K562 (cell line): ENCODE measurements around the gene DOCK8. TPM values are rescaled to one million over a fixed set of nuclear protein-coding genes. Genes with fewer than 3 reads are reported as not detected.

Experiments
- ATAC-seq: fragments of 200-7000 bp; cut with Tn5 transposase; 3 replicates; pipeline ENCODE4 v1.9.1; 2020; ENCODE audit warnings: moderate library complexity
- BruUV-seq: library from RNA; stranded (reverse); fragments of 400-500 nt; replicated peaks from 2 replicates; lab custom pipeline; 2021; lab: Mats Ljungman, UMichigan
- CTCF ChIA-PET: fragments of 300-600 bp; formaldehyde crosslinking; extraction: SDS; loops from one replicate; lab custom pipeline; 2021; ENCODE audit warnings: low intra/inter-chr PET ratio; lab: Yijun Ruan, JAX
- POLR2A ChIA-PET: fragments of 300-600, 350-650 bp; sonication (Branson Sonifier 250); formaldehyde crosslinking; extraction: SDS; loops from one replicate; lab custom pipeline; 2021; ENCODE audit warnings: antibody characterized with exemption, inconsistent platforms; lab: Yijun Ruan, JAX
- DNase-seq, 4 experiments: peaks; one replicate each; pipeline versions ENCODE4 v3.0.0 to v3.0.0-alpha.2; 2011 to 2018; ENCODE audit warnings: low spot score in 3 of 4, mixed read lengths in 3 of 4; ENCODE audit errors: extremely low read depth in 1 of 4
- FAIRE-seq: peaks from 2 replicates; lab custom pipeline; 2011; peaks lifted over from hg19 to GRCh38; lab: Jason Lieb, UNC
- H2AFZ ChIP-seq: 2 replicates; pipeline ENCODE4 v1.6.0; 2011; ENCODE audit warnings: low read depth, low read length, control low read depth, inconsistent platforms
- H3K27ac ChIP-seq: fragments of 200-600 bp; 3 replicates; pipeline ENCODE4 v1.8.0; 2011; ENCODE audit warnings: low read depth, mild to moderate bottlenecking, control low read depth, inconsistent platforms, low read length, moderate library complexity, mixed read lengths; ENCODE audit errors: extremely low read depth
- H3K27me3 ChIP-seq, 2 experiments: fragments of 300-600 bp in 1 of 2; 2 replicates in 1 of 2; 3 replicates in 1 of 2; pipeline versions ENCODE4 v1.6.0 to v1.8.0; 2011; ENCODE audit warnings: inconsistent platforms in 2 of 2, low read length in 2 of 2, mild to moderate bottlenecking in 1 of 2, mixed read lengths in 1 of 2, moderate library complexity in 1 of 2; ENCODE audit not compliant: control insufficient read depth in 2 of 2, insufficient read depth in 2 of 2
- H3K36me3 ChIP-seq: fragments of 300-600 bp; 3 replicates; pipeline ENCODE4 v1.8.0; 2011; ENCODE audit warnings: mild to moderate bottlenecking, low read length, inconsistent platforms; ENCODE audit not compliant: control insufficient read depth, insufficient read depth
- H3K4me1 ChIP-seq, 2 experiments: fragments of 200-600 bp in 1 of 2; replicated peaks in 1 of 2; 2 replicates in 1 of 2; 3 replicates in 1 of 2; pipeline versions ENCODE4 v1.5.1 to v1.8.0; 2011; ENCODE audit warnings: inconsistent platforms in 2 of 2, low read length in 2 of 2, mild to moderate bottlenecking in 1 of 2, mixed read lengths in 1 of 2, moderate library complexity in 1 of 2; ENCODE audit not compliant: control insufficient read depth in 2 of 2, insufficient read depth in 2 of 2
- H3K4me2 ChIP-seq: 2 replicates; pipeline ENCODE4 v1.6.1; 2011; ENCODE audit warnings: low read length, control low read depth, inconsistent platforms, mixed read lengths; ENCODE audit not compliant: insufficient read depth
- H3K4me3 ChIP-seq: fragments of 200-600 bp; sonication (generic), shearing (Covaris generic); 2 replicates; pipeline ENCODE4 v1.5.1; 2016; ENCODE audit warnings: control low read depth, inconsistent platforms
- H3K79me2 ChIP-seq: fragments of 200-600 bp; 3 replicates; pipeline ENCODE4 v1.8.0; 2011; ENCODE audit warnings: low read length, inconsistent platforms; ENCODE audit not compliant: control insufficient read depth, insufficient read depth
- H3K9ac ChIP-seq, 2 experiments: 2 replicates each; pipeline versions ENCODE4 v1.6.0 to v1.6.1; 2011; ENCODE audit warnings: low read depth in 2 of 2, low read length in 2 of 2, control low read depth in 1 of 2, inconsistent platforms in 1 of 2, mild to moderate bottlenecking in 1 of 2, mixed read lengths in 1 of 2; ENCODE audit not compliant: insufficient read depth in 1 of 2
- H3K9me1 ChIP-seq: one replicate; pipeline ENCODE4 v1.6.0; 2011; ENCODE audit warnings: inconsistent platforms, mild to moderate bottlenecking, low read length, moderate library complexity; ENCODE audit not compliant: control insufficient read depth, insufficient read depth
- H3K9me3 ChIP-seq: replicated peaks from 2 replicates; pipeline ENCODE4 v1.5.1; 2011; ENCODE audit warnings: low read depth, low read length, inconsistent platforms; ENCODE audit not compliant: control insufficient read depth, insufficient read depth
- H4K20me1 ChIP-seq: replicated peaks from 2 replicates; pipeline ENCODE4 v1.6.1; 2011; ENCODE audit warnings: low read length, inconsistent platforms, mixed read lengths; ENCODE audit not compliant: control insufficient read depth, insufficient read depth
- CREBBP ChIP-seq: IDR thresholded peaks from one replicate; pipeline ENCODE4 v1.6.1; 2012; ENCODE audit warnings: low read depth, mild to moderate bottlenecking, control low read depth, inconsistent platforms, low read length
- DIDO1 ChIP-seq: fragments of 450-650 bp; IDR thresholded peaks from 2 replicates; pipeline ENCODE4 v1.6.1; 2016; ENCODE audit warnings: low read depth, missing biosample characterization, missing genetic modification characterization
- FOXA1 ChIP-seq: fragments of 450-650 bp; IDR thresholded peaks from 2 replicates; pipeline ENCODE4 v1.6.1; 2016; ENCODE audit warnings: mild to moderate bottlenecking, borderline replicate concordance
- JUND ChIP-seq, 2 experiments: IDR thresholded peaks; 2 replicates in 1 of 2; 3 replicates in 1 of 2; pipeline ENCODE4 v1.6.1; 2011; ENCODE audit warnings: borderline replicate concordance in 2 of 2, low read depth in 2 of 2, low read length in 2 of 2, improper control_type of control experiment in 1 of 2, missing biosample characterization in 1 of 2, missing genetic modification characterization in 1 of 2, missing genetic modification reagents in 1 of 2
- MAZ ChIP-seq, 2 experiments: fragments of 450-650 bp in 1 of 2; sonication (generic) in 1 of 2; formaldehyde crosslinking; IDR thresholded peaks in 1 of 2; conservative IDR thresholded peaks in 1 of 2; 2 replicates each; pipeline versions ENCODE4 v1.4.0 to v1.5.0; 2020; ENCODE audit warnings: mild to moderate bottlenecking in 1 of 2, missing genetic modification reagents in 1 of 2
- MCM5 ChIP-seq: fragments of 450-650 bp; IDR thresholded peaks from 2 replicates; pipeline ENCODE4 v1.6.1; 2016; ENCODE audit warnings: low read depth
- OTX1 ChIP-seq: fragments of 450-650 bp; formaldehyde crosslinking; IDR thresholded peaks from 2 replicates; pipeline ENCODE4 v1.4.0; 2022; ENCODE audit warnings: mild to moderate bottlenecking
- PPARD ChIP-seq: fragments of 250-450 bp; sonication (Bioruptor Pico); IDR thresholded peaks from 2 replicates; pipeline ENCODE4 v1.8.0; 2022; ENCODE audit warnings: inconsistent platforms, mild to moderate bottlenecking, moderate library complexity
- YBX1 ChIP-seq: fragments of 450-650 bp; IDR thresholded peaks from 2 replicates; pipeline ENCODE4 v1.7.1; 2016; ENCODE audit warnings: mild to moderate bottlenecking
- ZNF217 ChIP-seq: sonication (generic); formaldehyde crosslinking; IDR thresholded peaks from 2 replicates; pipeline ENCODE4 v1.8.0; 2022; ENCODE audit warnings: mild to moderate bottlenecking, missing genetic modification reagents
- ZNF41 ChIP-seq: fragments of 250-450 bp; sonication (Bioruptor Pico); conservative IDR thresholded peaks from 2 replicates; pipeline ENCODE4 v1.4.0; 2020; ENCODE audit warnings: mild to moderate bottlenecking
- ZNF589 ChIP-seq: fragments of 200-800 bp; sonication (Bioruptor generic); IDR thresholded peaks from 2 replicates; pipeline ENCODE4 v1.6.1; 2016; ENCODE audit warnings: low read depth, missing genetic modification characterization, missing compliant biosample characterization
- ZNF79 ChIP-seq: fragments of 250-450 bp; sonication (Bioruptor Pico); IDR thresholded peaks from 2 replicates; pipeline ENCODE4 v1.4.0; 2020; ENCODE audit warnings: low read depth, mild to moderate bottlenecking, moderate library complexity
- WGBS: fragments of 100-300 bp; shearing (Covaris generic); methylation state at CpG from one replicate; pipeline ENCODE4 v1.1.6; 2016; ENCODE audit warnings: low coverage, mixed read lengths; ENCODE audit not compliant: insufficient coverage; ENCODE audit errors: missing lambda C conversion rate; 5-methylcytosine and 5-hydroxymethylcytosine counted together
- in situ Hi-C: fragments of 300-500 bp; cut with MboI; formaldehyde crosslinking; loops from 4 replicates; pipeline ENCODE4 v1.15.0; 2018; ENCODE audit warnings: inconsistent platforms, mixed read lengths
- intact Hi-C: fragments of 100-400 bp; cut with micrococcal nuclease; formaldehyde crosslinking; loops from 2 replicates; pipeline ENCODE4 v1.14.2; 2022
- polyA plus RNA-seq, 8 experiments: library from polyadenylated mRNA; depleted of rRNA in 4 of 8; stranded (reverse) in 5 of 8; unstranded in 3 of 8; fragments of >200 nt; fragmentation: Nextera tagmentation in 2 of 8; fragmentation: Illumina TruSeq in 1 of 8; extraction: Ambion mirVana in 2 of 8; extraction: Trizol in 1 of 8; gene quantifications; 2 replicates each; pipeline versions ENCODE4 v1.2.1 to v1.2.3, GENCODE V29; 2011 to 2014; ENCODE audit warnings: inconsistent platforms in 1 of 8, missing spikeins in 1 of 8
- total RNA-seq, 7 experiments: library from RNA; depleted of rRNA in 6 of 7; stranded (reverse); fragments of >200 nt in 6 of 7; fragmentation: Illumina TruSeq in 2 of 7; extraction: Trizol in 2 of 7; gene quantifications; 2 replicates each; pipeline versions ENCODE4 v1.2.1 to v1.2.3, GENCODE V29; 2011 to 2021; ENCODE audit warnings: low replicate concordance in 1 of 7
- TF ChIP-seq, protein P1 (sequence below): fragments of 150-350 bp; IDR thresholded peaks from 2 replicates; pipeline ENCODE4 v1.6.1; 2014; ENCODE audit warnings: low read depth, mild to moderate bottlenecking, low read length, borderline replicate concordance
- TF ChIP-seq, protein P2 (sequence below): sonication (generic); formaldehyde crosslinking; IDR thresholded peaks from 2 replicates; pipeline ENCODE4 v1.8.1; 2023; ENCODE audit warnings: mild to moderate bottlenecking, missing genetic modification reagents, moderate library complexity
- TF ChIP-seq, protein P3 (sequence below): fragments of 450-650 bp; formaldehyde crosslinking; IDR thresholded peaks from 2 replicates; pipeline ENCODE4 v1.4.0; 2020; ENCODE audit warnings: mild to moderate bottlenecking, moderate library complexity

Gene DOCK8
- total and polyA plus RNA-seq, 9 of the 15 experiments (the other 6 are each of a cell fraction or from before 2014, with no cell fraction given): 14.4 to 53.8 (median 25.1) TPM

DNA sequence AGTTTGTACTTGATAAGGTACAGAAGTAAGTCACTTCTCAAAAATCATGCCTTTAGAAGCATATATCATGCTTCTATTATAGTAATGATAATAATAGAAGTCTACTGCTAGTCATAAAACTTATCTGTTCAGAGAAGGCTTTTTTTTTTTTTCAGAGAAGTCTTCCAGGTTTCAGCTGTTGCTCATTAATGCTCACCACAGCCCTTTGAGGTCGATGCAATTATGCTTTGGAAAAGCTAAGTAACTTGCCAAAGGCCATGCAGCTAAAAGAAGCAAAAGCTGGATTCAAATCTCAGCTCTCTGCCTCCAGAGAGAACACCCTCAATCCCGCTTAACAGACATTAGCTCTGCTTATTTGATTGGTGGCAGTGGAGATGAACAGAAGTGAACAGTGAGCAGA lies 150.8 kb downstream of the DOCK8 start (continued):
- TF ChIP-seq, protein P1, sequence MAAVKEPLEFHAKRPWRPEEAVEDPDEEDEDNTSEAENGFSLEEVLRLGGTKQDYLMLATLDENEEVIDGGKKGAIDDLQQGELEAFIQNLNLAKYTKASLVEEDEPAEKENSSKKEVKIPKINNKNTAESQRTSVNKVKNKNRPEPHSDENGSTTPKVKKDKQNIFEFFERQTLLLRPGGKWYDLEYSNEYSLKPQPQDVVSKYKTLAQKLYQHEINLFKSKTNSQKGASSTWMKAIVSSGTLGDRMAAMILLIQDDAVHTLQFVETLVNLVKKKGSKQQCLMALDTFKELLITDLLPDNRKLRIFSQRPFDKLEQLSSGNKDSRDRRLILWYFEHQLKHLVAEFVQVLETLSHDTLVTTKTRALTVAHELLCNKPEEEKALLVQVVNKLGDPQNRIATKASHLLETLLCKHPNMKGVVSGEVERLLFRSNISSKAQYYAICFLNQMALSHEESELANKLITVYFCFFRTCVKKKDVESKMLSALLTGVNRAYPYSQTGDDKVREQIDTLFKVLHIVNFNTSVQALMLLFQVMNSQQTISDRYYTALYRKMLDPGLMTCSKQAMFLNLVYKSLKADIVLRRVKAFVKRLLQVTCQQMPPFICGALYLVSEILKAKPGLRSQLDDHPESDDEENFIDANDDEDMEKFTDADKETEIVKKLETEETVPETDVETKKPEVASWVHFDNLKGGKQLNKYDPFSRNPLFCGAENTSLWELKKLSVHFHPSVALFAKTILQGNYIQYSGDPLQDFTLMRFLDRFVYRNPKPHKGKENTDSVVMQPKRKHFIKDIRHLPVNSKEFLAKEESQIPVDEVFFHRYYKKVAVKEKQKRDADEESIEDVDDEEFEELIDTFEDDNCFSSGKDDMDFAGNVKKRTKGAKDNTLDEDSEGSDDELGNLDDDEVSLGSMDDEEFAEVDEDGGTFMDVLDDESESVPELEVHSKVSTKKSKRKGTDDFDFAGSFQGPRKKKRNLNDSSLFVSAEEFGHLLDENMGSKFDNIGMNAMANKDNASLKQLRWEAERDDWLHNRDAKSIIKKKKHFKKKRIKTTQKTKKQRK: no peak
- TF ChIP-seq MCM5: no peak
- TF ChIP-seq CREBBP: no peak
- TF ChIP-seq FOXA1: no peak
- no peak for TF ChIP-seq JUND (IDR thresholded peaks at IDR 0.05; ENCODE audit: borderline replicate concordance, low read depth, low read length)
- TF ChIP-seq JUND (tag; IDR thresholded peaks at IDR 0.05; ENCODE audit: borderline replicate concordance, low read depth, low read length): no peak
- TF ChIP-seq PPARD (CRISPR knock-in tag): no peak

DNA sequence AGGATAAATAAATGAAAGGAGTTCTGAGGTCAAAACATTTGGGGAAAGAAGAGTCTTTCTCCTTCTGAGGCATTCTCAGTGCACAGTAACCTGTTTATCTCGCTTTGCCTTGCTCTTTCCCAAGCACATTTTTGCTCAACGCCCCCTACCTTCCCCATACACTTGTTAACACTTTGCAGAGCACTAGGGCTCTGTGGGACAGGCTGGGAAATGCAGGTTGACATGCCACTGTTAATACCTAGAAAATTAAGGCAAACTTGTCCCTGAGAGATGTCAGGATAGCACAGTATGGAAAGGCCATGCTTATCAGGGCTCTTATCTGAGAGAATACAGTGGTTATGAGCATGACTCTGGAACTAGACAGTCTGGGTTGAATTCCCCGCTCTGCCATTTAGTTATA lies 152.0 kb downstream of the DOCK8 start:
- Histone ChIP-seq H4K20me1 (no peaks in the 10 kb centered on the region), H3K79me2 (no peaks in the 10 kb centered on the region), H3K27ac (no peak overlapping the region), H3K36me3 (peaks cover 47% of the 10 kb centered on the region; the same call in 2 of the 3 replicates), H3K4me2 (no peak overlapping the region), H2AFZ (no peak overlapping the region), H3K9me1 (no peaks in the 10 kb centered on the region), H3K9me3 (no peaks in the 10 kb centered on the region), H3K27me3 (no peaks in the 10 kb centered on the region), H3K4me1 (no peaks in the 10 kb centered on the region; a peak in 1 of 5 replicates), H3K9ac (no peak overlapping the region), H3K4me3 (no peak overlapping the region)
- in situ Hi-C loops: no loop called here
- 60% methylated on average over 3 of the region's 3 CpGs for WGBS
- DNase-seq (peak in 1 of 4 experiments; percentile 9), ATAC-seq (no peak), FAIRE-seq (no peak)
- ChIA-PET POLR2A (no interaction called here), CTCF (no interaction called here)
- intact Hi-C loops: no loop called here
- no TSS peak for BruUV-seq
- no peak for TF ChIP-seq ZNF217
- TF ChIP-seq MAZ (CRISPR knock-in tag; conservative IDR thresholded peaks at IDR 0.05 in 1 of 2, IDR thresholded peaks at IDR 0.05 in 1 of 2): no peak
- TF ChIP-seq DIDO1: no peak
- TF ChIP-seq, protein P2, sequence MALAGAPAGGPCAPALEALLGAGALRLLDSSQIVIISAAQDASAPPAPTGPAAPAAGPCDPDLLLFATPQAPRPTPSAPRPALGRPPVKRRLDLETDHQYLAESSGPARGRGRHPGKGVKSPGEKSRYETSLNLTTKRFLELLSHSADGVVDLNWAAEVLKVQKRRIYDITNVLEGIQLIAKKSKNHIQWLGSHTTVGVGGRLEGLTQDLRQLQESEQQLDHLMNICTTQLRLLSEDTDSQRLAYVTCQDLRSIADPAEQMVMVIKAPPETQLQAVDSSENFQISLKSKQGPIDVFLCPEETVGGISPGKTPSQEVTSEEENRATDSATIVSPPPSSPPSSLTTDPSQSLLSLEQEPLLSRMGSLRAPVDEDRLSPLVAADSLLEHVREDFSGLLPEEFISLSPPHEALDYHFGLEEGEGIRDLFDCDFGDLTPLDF (CRISPR knock-in tag): no peak
- TF ChIP-seq ZNF41 (CRISPR knock-in tag): no peak
- TF ChIP-seq ZNF79: no peak
- TF ChIP-seq, protein P3, sequence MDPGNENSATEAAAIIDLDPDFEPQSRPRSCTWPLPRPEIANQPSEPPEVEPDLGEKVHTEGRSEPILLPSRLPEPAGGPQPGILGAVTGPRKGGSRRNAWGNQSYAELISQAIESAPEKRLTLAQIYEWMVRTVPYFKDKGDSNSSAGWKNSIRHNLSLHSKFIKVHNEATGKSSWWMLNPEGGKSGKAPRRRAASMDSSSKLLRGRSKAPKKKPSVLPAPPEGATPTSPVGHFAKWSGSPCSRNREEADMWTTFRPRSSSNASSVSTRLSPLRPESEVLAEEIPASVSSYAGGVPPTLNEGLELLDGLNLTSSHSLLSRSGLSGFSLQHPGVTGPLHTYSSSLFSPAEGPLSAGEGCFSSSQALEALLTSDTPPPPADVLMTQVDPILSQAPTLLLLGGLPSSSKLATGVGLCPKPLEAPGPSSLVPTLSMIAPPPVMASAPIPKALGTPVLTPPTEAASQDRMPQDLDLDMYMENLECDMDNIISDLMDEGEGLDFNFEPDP (CRISPR knock-in tag): no peak
- no peak for TF ChIP-seq ZNF589 (CRISPR knock-in tag)
- no peak for TF ChIP-seq OTX1
- TF ChIP-seq YBX1: no peak
